OCI-M2 (cell line): ENCODE data around the gene BOD1.

Source experiments
- DNase-seq: peaks from one replicate; lab custom pipeline; 2025; ENCODE audit not compliant: unreplicated experiment; lab: John Stamatoyannopoulos, UW

The BOD1 gene

GRCh38 chr5:173616577-173617118, at the start of gene BOD1:
TSS of gene BOD1 (minus strand) at chr5:173616650. CDS start at chr5:173616436, 214 bp downstream.
- DNase-seq: peak; percentile 67

GRCh38 chr5:173665326-173665725, 48.9 kb upstream of the BOD1 start:
- DNase-seq: no peak

DNA sequence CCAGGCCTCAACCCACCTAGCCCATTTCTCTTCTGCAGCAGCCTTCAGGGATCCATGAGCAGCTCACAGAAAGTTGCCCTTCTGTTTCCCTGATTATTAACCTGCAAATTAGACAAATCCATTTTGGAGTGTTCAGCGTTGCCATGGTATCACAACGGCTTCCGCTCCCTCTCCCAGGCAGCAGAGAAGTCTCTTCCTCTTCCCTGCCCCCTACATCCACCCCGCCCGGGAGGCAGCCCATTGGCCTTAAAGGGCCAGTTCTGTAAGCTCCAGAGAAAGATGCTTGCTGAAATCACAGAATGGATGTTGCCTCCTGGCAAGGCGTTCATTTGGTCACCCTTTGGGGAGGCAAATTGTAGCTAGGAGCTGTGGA, 47.7 kb upstream of the BOD1 start:
- DNase-seq: no peak

- no peak for DNase-seq
Observed at GRCh38 chr5:173663352-173664153, 47.1 kb upstream of the BOD1 start.

- DNase-seq: no peak
Observed at GRCh38 chr5:173662581-173663351, 46.3 kb upstream of the BOD1 start.

GRCh38 chr5:173660481-173661280, 44.2 kb upstream of the BOD1 start:
- DNase-seq: no peak

GRCh38 chr5:173659423-173659822, 43.0 kb upstream of the BOD1 start:
- no peak for DNase-seq

DNA sequence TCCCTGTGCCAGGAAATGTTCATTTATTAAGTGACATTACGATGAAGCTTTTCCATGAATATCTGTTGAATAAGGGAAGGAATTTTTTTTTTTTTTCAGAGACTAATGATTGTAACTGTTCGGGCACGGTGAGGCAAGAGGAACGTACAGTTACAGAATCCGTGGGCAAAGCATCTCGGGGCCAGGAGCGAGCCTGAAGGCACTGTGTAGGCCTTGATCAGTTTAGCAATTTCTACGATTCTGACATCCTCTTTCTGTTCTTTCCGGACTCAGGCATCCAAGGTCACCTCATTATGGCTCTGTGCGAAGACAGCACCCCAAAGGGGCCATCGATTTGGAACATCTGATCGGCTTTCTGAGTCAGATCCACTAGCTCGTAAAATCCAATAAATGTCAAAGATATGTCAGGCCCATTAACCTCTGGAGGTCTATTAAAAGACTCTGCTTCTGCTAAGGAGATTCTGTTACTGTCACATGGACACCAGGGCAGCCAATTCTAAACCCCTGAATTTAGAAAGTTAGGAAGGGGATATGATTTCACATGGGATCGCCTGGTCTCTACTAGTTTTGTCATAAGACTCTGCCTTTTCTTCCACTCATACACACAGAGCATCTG, 41.4 kb upstream of the BOD1 start:
- DNase-seq: no peak

DNA sequence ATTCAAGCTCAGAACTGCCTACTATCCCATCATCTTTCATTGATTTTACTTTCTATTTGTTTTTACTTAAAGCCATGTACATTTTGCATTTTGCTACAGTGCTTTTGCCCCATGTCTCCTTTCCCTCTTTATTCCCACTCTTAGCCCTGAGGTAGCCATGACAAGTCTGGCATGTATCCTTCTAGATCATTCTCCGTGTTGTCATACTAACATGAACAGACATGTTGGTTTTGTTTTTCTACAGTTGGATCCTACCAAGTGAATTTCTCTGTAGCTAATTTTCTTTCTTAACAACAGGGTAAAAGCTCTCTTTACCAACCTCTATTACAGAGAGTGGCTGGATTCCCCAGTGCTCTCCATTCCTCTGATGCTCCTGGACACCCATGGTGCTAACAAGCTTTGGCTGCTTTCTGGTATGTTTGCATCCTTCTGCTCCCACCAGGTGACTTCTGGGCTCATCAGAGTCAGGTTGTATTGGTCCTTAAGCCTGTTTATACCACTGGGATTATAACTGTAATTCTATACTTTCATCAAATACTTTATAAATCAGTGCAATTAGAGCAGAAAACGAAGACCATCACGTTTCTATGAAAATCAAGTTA, 38.8 kb upstream of the BOD1 start:
- DNase-seq: no peak

DNA sequence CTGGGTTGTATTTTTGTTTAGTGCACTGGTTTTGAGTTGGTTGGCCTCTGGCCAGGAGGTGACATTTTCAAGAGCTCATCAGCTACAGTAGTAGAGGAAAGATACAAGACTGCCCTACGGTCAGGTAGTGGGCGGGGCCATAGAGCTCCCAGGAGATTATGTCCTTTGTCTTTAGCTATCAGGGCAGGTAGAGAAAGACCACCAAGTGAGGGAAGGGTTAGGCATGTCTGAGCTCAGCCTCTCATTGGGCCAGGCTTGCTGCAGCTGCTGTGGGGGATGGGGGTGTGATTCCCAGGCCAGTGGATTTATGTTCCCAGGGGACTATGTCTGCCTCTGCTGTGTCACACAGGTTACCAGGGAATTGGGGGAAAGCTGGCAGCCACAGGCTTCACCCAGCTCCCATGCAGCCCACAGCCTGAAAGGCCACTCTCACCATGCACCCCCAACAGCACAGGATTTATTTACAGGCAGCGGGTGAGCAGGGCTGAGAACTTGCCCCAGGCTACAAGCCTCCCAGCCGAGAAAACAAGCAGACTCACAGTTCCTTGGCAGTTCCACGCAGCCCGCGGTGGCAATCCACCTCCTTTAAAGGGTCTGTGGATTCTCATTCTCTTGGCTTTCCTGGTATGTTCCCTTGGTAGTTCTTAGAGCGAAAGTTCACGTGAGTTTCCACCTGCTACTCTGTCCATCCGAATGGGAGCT, 37.5 kb upstream of the BOD1 start:
- DNase-seq: no peak

DNA sequence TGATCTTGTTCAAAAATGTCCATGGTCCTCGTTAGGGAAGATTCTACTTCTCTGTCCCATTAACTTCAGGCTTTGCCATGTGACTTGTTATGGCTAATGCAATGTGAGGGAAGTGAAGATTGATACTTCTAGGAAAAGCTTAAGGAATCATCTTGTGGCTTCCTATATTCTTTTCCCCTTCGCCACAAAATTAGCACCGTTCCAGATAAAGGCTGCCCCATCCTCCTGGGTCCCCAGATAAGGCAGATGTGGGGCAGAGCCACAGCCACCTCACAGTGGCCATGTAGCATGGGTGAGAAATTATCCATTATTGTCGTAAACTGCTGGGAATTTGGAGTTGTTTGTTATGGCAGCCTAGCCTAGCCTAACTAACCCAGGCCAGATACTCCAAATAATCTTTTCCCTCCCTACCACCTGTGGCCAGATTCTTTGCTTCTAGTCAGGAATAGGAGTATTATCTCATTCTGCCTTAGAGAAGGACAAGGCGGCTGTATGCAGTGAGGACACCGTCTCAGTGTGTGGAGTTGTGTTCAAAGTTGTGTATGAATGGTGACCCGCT, 31.9 kb upstream of the BOD1 start:
- no peak for DNase-seq

DNA sequence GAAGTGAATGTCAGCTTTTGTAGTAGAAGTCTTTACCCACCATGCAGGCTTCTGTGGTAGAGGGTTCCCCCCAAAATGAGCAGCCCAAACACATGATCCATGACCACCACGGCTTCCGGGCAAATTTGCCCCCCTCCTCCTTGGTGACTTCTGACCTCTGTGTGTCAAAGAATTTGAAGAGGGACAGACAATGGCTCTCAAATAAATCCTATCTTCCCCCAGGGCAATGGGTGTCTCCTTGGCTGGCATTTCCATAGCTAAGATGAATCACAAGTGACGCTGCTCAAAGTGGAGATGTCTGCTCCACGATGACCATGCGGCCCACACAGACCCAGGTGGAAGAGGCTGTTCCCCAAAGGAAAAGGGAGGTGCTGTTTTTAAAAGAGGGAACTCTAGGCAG, 30.2 kb upstream of the BOD1 start:
- DNase-seq: no peak

GRCh38 chr5:173645890-173646574, 29.6 kb upstream of the BOD1 start:
- DNase-seq: no peak

GRCh38 chr5:173645437-173645807, 29.0 kb upstream of the BOD1 start:
- no peak for DNase-seq

GRCh38 chr5:173644673-173645436, 28.4 kb upstream of the BOD1 start:
- DNase-seq: no peak

DNA sequence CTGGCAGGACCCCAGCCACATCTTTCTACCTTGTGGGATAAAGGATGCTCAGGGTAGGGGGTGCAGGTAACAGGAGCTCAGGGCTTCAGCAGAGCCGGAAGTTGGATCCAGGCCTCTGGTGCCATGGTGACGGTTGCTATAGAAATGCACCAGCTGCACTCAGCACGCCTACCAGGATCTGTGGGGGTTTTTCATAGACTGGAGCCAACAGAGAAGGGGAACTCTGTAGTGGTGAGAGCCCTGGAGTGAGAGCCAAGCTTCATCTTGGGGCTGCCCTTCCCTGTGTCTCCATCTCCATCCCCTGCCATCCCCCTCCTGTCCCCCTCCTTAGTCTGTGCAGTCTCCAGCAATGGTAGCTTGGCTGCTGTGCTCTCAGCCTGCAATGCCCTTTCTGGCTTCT, 27.5 kb upstream of the BOD1 start:
- DNase-seq: no peak

DNA sequence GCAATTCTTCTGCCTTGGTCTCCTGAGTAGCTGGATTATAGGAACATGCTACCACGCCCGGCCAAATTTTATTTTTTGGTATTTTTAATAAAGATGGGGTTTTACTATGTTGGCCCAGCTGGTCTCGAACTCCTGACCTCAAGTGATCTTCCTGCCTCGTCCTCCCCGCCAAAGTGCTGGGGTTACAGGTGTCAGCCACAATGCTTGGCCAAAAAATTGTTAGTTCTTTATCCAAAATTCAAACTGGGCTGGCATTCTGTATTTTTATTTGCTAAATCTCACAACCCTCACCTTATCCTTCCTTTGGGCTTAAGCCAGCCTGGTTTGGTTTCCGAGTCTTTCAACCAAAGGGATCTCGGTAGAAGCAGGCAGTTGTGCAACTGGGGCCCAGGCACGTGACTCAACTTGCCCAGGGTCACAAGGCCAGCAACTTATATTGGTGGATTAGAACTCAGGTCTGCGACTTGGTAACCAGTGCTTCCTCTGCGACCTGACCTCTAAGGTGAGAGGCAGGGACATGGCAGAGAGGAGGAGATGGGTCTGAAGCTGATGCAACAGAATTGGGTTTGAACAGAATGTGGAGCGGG, 26.5 kb upstream of the BOD1 start:
- no peak for DNase-seq
